Activated B cell treated with CpG ODN at 0.5 μM for 24 hours (primary cell): ENCODE data around the gene TEX264. TPM values are rescaled to one million over a fixed set of nuclear protein-coding genes. Genes with fewer than 3 reads are reported as not detected.

ENCODE experiments used
- ATAC-seq: fragments of 200-7000 bp; cut with Tn5 transposase; one replicate; pipeline ENCODE4 v1.10.0; 2021; ENCODE audit warnings: low read depth, mild to moderate bottlenecking, moderate library complexity
- CTCF ChIA-PET: fragments of 350-600 bp; sonication (Branson Sonifier 250); formaldehyde crosslinking; loops from one replicate; lab custom pipeline; 2021; ENCODE audit warnings: antibody characterized with exemption; lab: Charles Lee
- POLR2A ChIA-PET: fragments of 350-600 bp; sonication (Branson Sonifier 250); formaldehyde crosslinking; loops from one replicate; lab custom pipeline; 2021; ENCODE audit warnings: antibody characterized with exemption; lab: Charles Lee
- DNase-seq: peaks from one replicate; pipeline ENCODE4 v3.0.0; 2022
- H3K27ac Mint-ChIP-seq: one replicate; pipeline ENCODE4 v1.8.0; 2020; ENCODE audit warnings: mixed read lengths
- H3K27me3 Mint-ChIP-seq: one replicate; pipeline ENCODE4 v1.8.0; 2021; ENCODE audit warnings: mixed read lengths
- H3K36me3 Mint-ChIP-seq: one replicate; pipeline ENCODE4 v1.8.0; 2021; ENCODE audit warnings: low read depth, mixed read lengths
- H3K4me1 Mint-ChIP-seq: one replicate; pipeline ENCODE4 v1.8.0; 2021; ENCODE audit warnings: mixed read lengths
- H3K4me3 Mint-ChIP-seq: one replicate; pipeline ENCODE4 v1.8.0; 2020; ENCODE audit warnings: mild to moderate bottlenecking, mixed read lengths
- H3K9me3 Mint-ChIP-seq: one replicate; pipeline ENCODE4 v1.8.0; 2020; ENCODE audit warnings: mixed read lengths
- intact Hi-C: fragments of 100-400 bp; cut with micrococcal nuclease; formaldehyde crosslinking; loops from one replicate; pipeline ENCODE4 v1.15.1; 2024
- total RNA-seq: library from RNA; stranded (reverse); gene quantifications from 2 replicates; pipeline ENCODE4 v1.2.3, GENCODE V29; 2022
- TF ChIP-seq, protein P1 (sequence below): fragments of 200-600 bp; IDR thresholded peaks from one replicate; pipeline ENCODE4 v1.8.0; 2022; ENCODE audit warnings: antibody characterized with exemption, mild to moderate bottlenecking

Gene TEX264
- total RNA-seq, 1 donor from 2014 or later, result 24.4 TPM

DNA sequence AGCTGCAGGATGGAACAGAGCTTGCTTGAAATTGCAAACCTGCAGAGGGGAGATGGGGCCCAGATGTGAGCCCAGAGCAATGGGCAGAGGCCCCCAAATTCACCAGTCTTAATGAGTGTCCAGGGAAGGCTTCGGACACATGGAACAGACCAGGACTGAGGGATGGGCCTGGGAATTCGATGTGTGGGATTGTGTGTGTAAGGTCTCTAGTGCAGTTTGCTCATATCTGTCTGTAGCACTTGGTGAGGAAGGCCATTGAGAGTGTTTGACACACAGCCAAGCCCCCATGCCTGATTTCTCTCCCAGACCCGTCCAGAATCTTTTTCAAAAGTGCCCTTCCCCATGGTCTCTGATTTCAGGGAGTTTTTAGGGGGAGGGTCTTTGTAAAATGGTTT, 17.2 kb downstream of the TEX264 start:
- ChIA-PET CTCF (no interaction called here), POLR2A (no interaction called here)
- intact Hi-C loops, result no loop called here
- Mint-ChIP-seq H3K27me3 (no peaks in the 10 kb centered on the region), H3K4me3 (no peak overlapping the region), H3K27ac (no peak overlapping the region), H3K9me3 (no peaks in the 10 kb centered on the region), H3K4me1 (peaks cover 39% of the 10 kb centered on the region), H3K36me3 (peaks cover 71% of the 10 kb centered on the region)
- no peak for DNase-seq
- TF ChIP-seq, protein P1, sequence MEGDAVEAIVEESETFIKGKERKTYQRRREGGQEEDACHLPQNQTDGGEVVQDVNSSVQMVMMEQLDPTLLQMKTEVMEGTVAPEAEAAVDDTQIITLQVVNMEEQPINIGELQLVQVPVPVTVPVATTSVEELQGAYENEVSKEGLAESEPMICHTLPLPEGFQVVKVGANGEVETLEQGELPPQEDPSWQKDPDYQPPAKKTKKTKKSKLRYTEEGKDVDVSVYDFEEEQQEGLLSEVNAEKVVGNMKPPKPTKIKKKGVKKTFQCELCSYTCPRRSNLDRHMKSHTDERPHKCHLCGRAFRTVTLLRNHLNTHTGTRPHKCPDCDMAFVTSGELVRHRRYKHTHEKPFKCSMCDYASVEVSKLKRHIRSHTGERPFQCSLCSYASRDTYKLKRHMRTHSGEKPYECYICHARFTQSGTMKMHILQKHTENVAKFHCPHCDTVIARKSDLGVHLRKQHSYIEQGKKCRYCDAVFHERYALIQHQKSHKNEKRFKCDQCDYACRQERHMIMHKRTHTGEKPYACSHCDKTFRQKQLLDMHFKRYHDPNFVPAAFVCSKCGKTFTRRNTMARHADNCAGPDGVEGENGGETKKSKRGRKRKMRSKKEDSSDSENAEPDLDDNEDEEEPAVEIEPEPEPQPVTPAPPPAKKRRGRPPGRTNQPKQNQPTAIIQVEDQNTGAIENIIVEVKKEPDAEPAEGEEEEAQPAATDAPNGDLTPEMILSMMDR, result no peak
- ATAC-seq, result no peak

GRCh38 chr3:51691021-51691420, 20.0 kb downstream of the TEX264 start:
- ATAC-seq (no peak), DNase-seq (no peak)
- Mint-ChIP-seq H3K27ac (no peak overlapping the region), H3K9me3 (no peaks in the 10 kb centered on the region), H3K36me3 (peaks cover 71% of the 10 kb centered on the region), H3K27me3 (no peaks in the 10 kb centered on the region), H3K4me3 (no peak overlapping the region), H3K4me1 (peaks cover 22% of the 10 kb centered on the region)
- CTCF ChIA-PET, result no interaction called here
- intact Hi-C loops, result no loop called here
- POLR2A ChIA-PET, result no interaction called here
- TF ChIP-seq, protein P1, result no peak

DNA sequence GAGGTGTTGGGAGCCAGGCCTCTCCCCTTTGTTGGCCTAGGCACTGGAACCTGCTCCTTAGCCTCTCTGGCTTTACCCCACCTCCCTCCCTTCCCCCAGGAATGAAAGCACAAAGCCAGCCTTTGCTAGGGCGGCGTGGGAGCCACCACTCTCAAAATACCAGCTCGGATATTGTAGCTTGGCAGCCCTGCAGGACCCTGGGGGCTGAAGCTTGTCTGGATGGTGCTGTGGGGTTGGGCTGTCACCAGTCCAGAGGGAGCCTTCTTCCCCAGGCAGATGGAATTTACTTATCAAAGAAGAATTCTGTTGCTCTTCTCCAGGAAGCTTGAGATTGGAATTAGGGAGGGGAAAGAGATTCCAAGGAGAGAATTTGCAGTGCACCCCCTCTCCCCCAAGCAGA, 20.9 kb downstream of the TEX264 start:
- Mint-ChIP-seq H3K27ac (no peak overlapping the region), H3K36me3 (peaks cover 73% of the 10 kb centered on the region), H3K9me3 (no peaks in the 10 kb centered on the region), H3K27me3 (no peaks in the 10 kb centered on the region), H3K4me1 (peaks cover 12% of the 10 kb centered on the region), H3K4me3 (no peak overlapping the region)
- intact Hi-C loops, result no loop called here
- ChIA-PET POLR2A (no interaction called here), CTCF (no interaction called here)
- TF ChIP-seq, protein P1, result no peak
- ATAC-seq (no peak), DNase-seq (no peak)

GRCh38 chr3:51692980-51693395, 21.9 kb downstream of the TEX264 start:
- Mint-ChIP-seq H3K27me3 (no peaks in the 10 kb centered on the region), H3K27ac (no peak overlapping the region), H3K4me1 (peaks cover 5% of the 10 kb centered on the region), H3K9me3 (no peaks in the 10 kb centered on the region), H3K36me3 (peaks cover 74% of the 10 kb centered on the region), H3K4me3 (no peak overlapping the region)
- intact Hi-C loops, result no loop called here
- CTCF ChIA-PET, result no interaction called here
- DNase-seq (no peak), ATAC-seq (no peak)
- POLR2A ChIA-PET, result interaction anchor here (0.6 kb wide), 1 partner anchor 163 kb away, joined by 5 read pairs; no protein-coding TSS in a partner anchor
- TF ChIP-seq, protein P1, result no peak

DNA sequence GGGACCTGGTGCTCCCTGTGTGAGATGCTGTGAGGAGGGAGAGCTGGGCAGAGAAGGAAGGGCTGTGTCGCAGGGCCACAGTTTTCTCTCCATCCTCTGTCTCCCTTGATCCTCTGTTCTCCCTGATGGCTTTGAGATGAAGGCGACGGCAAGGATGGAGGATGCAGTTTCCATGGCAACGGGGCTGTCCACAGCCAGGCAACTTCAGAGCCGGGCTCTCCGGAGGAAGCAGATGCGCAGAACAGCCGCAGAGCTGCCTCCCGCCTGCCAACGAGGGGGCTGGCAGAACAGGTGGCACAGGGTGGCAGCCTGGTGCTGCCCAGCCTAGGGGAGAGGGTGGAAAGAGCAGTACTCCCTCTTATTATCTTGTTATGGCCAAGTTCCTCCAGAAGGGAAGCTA, 25.9 kb downstream of the TEX264 start:
- TF ChIP-seq, protein P1, result no peak
- Mint-ChIP-seq H3K27ac (no peak overlapping the region), H3K36me3 (peaks cover 82% of the 10 kb centered on the region), H3K9me3 (no peaks in the 10 kb centered on the region), H3K4me1 (no peaks in the 10 kb centered on the region), H3K27me3 (no peaks in the 10 kb centered on the region), H3K4me3 (no peak overlapping the region)
- CTCF ChIA-PET, result no interaction called here
- intact Hi-C loops, result no loop called here
- POLR2A ChIA-PET, result no interaction called here
- ATAC-seq (no peak), DNase-seq (no peak)
